GM12891 (cell line): ENCODE results near the gene TMEM106C.

ENCODE experiments used
- DNase-seq: peaks from one replicate; pipeline ENCODE4 v3.0.0; 2011; ENCODE audit warnings: low spot score; ENCODE audit not compliant: insufficient read length
- FAIRE-seq: peaks from 2 replicates; lab custom pipeline; 2011; peaks lifted over from hg19 to GRCh38; lab: Jason Lieb, UNC
- PAX5 ChIP-seq: IDR thresholded peaks from 2 replicates; pipeline ENCODE4 v1.6.1; 2011; ENCODE audit warnings: low read length, moderate library complexity, mild to moderate bottlenecking; ENCODE audit not compliant: insufficient read depth, severe bottlenecking
- POLR2A ChIP-seq: IDR thresholded peaks from 2 replicates; pipeline ENCODE4 v1.6.1; 2011; ENCODE audit warnings: low read depth, low read length, control low read depth
- POLR2AphosphoS5 ChIP-seq: IDR thresholded peaks from 2 replicates; pipeline ENCODE4 v1.6.1; 2011; ENCODE audit warnings: low read depth, low read length, control low read depth
- POU2F2 ChIP-seq: IDR thresholded peaks from 2 replicates; pipeline ENCODE4 v1.6.1; 2011; ENCODE audit warnings: low read depth, mild to moderate bottlenecking, control low read depth, low read length, moderate library complexity
- SPI1 ChIP-seq: IDR thresholded peaks from 2 replicates; pipeline ENCODE4 v1.6.1; 2011; ENCODE audit warnings: low read depth, low read length, control low read depth
- TAF1 ChIP-seq: IDR thresholded peaks from 2 replicates; pipeline ENCODE4 v1.6.1; 2011; ENCODE audit warnings: low read depth, low read length, control low read depth

TMEM106C gene

GRCh38 chr12:47964106-47964728, 821 bp downstream of the TMEM106C start:
- DNase-seq = no peak
- TF ChIP-seq POU2F2 (no peak), SPI1 (no peak), POLR2A (no peak)
- no peak for FAIRE-seq

GRCh38 chr12:47965581-47965980, 2.2 kb downstream of the TMEM106C start:
- TF ChIP-seq POLR2A (no peak), POLR2AphosphoS5 (no peak), PAX5 (no peak), SPI1 (no peak), TAF1 (no peak), POU2F2 (no peak)
- no peak for DNase-seq
- FAIRE-seq = no peak

- TF ChIP-seq PAX5 (no peak), POLR2A (no peak), POU2F2 (no peak), TAF1 (no peak), POLR2AphosphoS5 (no peak), SPI1 (no peak)
- FAIRE-seq = no peak
- DNase-seq = no peak
Measured at GRCh38 chr12:47967461-47968321, 4.3 kb downstream of the TMEM106C start.

GRCh38 chr12:47969845-47970244, 6.4 kb downstream of the TMEM106C start:
- TF ChIP-seq POLR2AphosphoS5 (no peak), POLR2A (no peak), POU2F2 (no peak), SPI1 (no peak), PAX5 (no peak), TAF1 (no peak)
- no peak for DNase-seq
- FAIRE-seq = no peak

- DNase-seq = no peak
- no peak for FAIRE-seq
- TF ChIP-seq POU2F2 = no peak
- no peak for TF ChIP-seq TAF1
- TF ChIP-seq SPI1 = no peak
- no peak for TF ChIP-seq POLR2AphosphoS5
- no peak for TF ChIP-seq POLR2A
- TF ChIP-seq PAX5 = no peak
Measured at GRCh38 chr12:47970843-47971242, 7.4 kb downstream of the TMEM106C start.

GRCh38 chr12:47972895-47973294, 9.5 kb downstream of the TMEM106C start:
- DNase-seq = no peak
- FAIRE-seq = no peak
- no peak for TF ChIP-seq POU2F2
- TF ChIP-seq POLR2AphosphoS5 = no peak

GRCh38 chr12:47973870-47974269, 10.5 kb downstream of the TMEM106C start:
- no peak for DNase-seq
- FAIRE-seq = no peak
- TF ChIP-seq POLR2AphosphoS5 = no peak

- FAIRE-seq = no peak
- TF ChIP-seq SPI1 (no peak), POLR2AphosphoS5 (no peak), POLR2A (no peak), PAX5 (no peak), POU2F2 (no peak), TAF1 (no peak)
- DNase-seq = no peak
Measured at GRCh38 chr12:47975036-47975620, 11.7 kb downstream of the TMEM106C start.

GRCh38 chr12:47975816-47976215, 12.4 kb downstream of the TMEM106C start:
- FAIRE-seq (no peak), DNase-seq (no peak)
- TF ChIP-seq POLR2A (no peak), SPI1 (no peak), POU2F2 (no peak), TAF1 (no peak), POLR2AphosphoS5 (no peak), PAX5 (no peak)
